Mucosa of stomach (tissue), 1 donor: ENCODE results near the gene CBFA2T3.

Experiments used
- H3K27me3 ChIP-seq: one replicate; pipeline ENCODE4 v1.7.0; 2013; ENCODE audit warnings: mild to moderate bottlenecking, low read length; ENCODE audit not compliant: control insufficient read depth, insufficient read depth
- H3K36me3 ChIP-seq: one replicate; pipeline ENCODE4 v1.7.0; 2013; ENCODE audit warnings: low read length; ENCODE audit not compliant: control insufficient read depth, insufficient read depth
- H3K4me1 ChIP-seq: one replicate; pipeline ENCODE4 v1.7.0; 2013; ENCODE audit warnings: mild to moderate bottlenecking, low read length; ENCODE audit not compliant: control insufficient read depth, insufficient read depth
- H3K4me3 ChIP-seq: one replicate; pipeline ENCODE4 v1.7.0; 2013; ENCODE audit warnings: low read length
- H3K9ac ChIP-seq: one replicate; pipeline ENCODE4 v1.7.0; 2013; ENCODE audit warnings: mild to moderate bottlenecking, low read length, moderate library complexity
- H3K9me3 ChIP-seq: one replicate; pipeline ENCODE4 v1.7.0; 2013; ENCODE audit warnings: mild to moderate bottlenecking, low read length, moderate library complexity; ENCODE audit not compliant: control insufficient read depth
- donor health status: Pancreatic carcinoma.

Gene CBFA2T3

GRCh38 chr16:88835818-88836217 lies 141.2 kb downstream of the CBFA2T3 start:
- Histone ChIP-seq H3K9me3 (no peaks in the 10 kb centered on the region), H3K36me3 (no peaks in the 10 kb centered on the region), H3K4me1 (no peaks in the 10 kb centered on the region), H3K9ac (no peak overlapping the region), H3K4me3 (no peak overlapping the region), H3K27me3 (no peaks in the 10 kb centered on the region)

GRCh38 chr16:88835383-88835782 lies 141.6 kb downstream of the CBFA2T3 start:
- Histone ChIP-seq H3K4me3 (no peak overlapping the region), H3K4me1 (no peaks in the 10 kb centered on the region), H3K36me3 (no peaks in the 10 kb centered on the region), H3K27me3 (no peaks in the 10 kb centered on the region), H3K9ac (no peak overlapping the region), H3K9me3 (no peaks in the 10 kb centered on the region)

- no peaks in the 10 kb centered on the region for H3K36me3 ChIP-seq
Observed at GRCh38 chr16:88834670-88835069, 142.3 kb downstream of the CBFA2T3 start.

GRCh38 chr16:88833086-88833485 lies 143.9 kb downstream of the CBFA2T3 start:
- Histone ChIP-seq H3K4me1 (no peaks in the 10 kb centered on the region), H3K36me3 (no peaks in the 10 kb centered on the region), H3K9me3 (no peaks in the 10 kb centered on the region), H3K27me3 (no peaks in the 10 kb centered on the region), H3K4me3 (no peak overlapping the region), H3K9ac (no peak overlapping the region)

More at GRCh38 chr16:88834670-88835069, 142.3 kb downstream of the CBFA2T3 start:
- H3K9me3 ChIP-seq: no peaks in the 10 kb centered on the region
- no peaks in the 10 kb centered on the region for H3K27me3 ChIP-seq
- H3K4me3 ChIP-seq: no peak overlapping the region
- H3K4me1 ChIP-seq: no peaks in the 10 kb centered on the region
- H3K9ac ChIP-seq: no peak overlapping the region

GRCh38 chr16:88831838-88832237 lies 145.2 kb downstream of the CBFA2T3 start:
- Histone ChIP-seq H3K36me3 (no peaks in the 10 kb centered on the region), H3K9me3 (no peaks in the 10 kb centered on the region), H3K27me3 (no peaks in the 10 kb centered on the region), H3K9ac (no peak overlapping the region), H3K4me1 (no peaks in the 10 kb centered on the region), H3K4me3 (no peak overlapping the region)

- Histone ChIP-seq H3K9me3 (no peaks in the 10 kb centered on the region), H3K4me3 (no peak overlapping the region), H3K4me1 (peaks cover 8% of the 10 kb centered on the region), H3K27me3 (no peaks in the 10 kb centered on the region), H3K9ac (no peak overlapping the region), H3K36me3 (no peaks in the 10 kb centered on the region)
Observed at GRCh38 chr16:88830783-88831182, 146.2 kb downstream of the CBFA2T3 start.

- no peaks in the 10 kb centered on the region for H3K27me3 ChIP-seq
- H3K36me3 ChIP-seq: no peaks in the 10 kb centered on the region
- H3K9me3 ChIP-seq: no peaks in the 10 kb centered on the region
Observed at GRCh38 chr16:88830258-88830657, 146.7 kb downstream of the CBFA2T3 start.

GRCh38 chr16:88828711-88829110 lies 148.3 kb downstream of the CBFA2T3 start:
- Histone ChIP-seq H3K4me1 (peaks cover 10% of the 10 kb centered on the region), H3K36me3 (no peaks in the 10 kb centered on the region), H3K9me3 (no peaks in the 10 kb centered on the region), H3K4me3 (no peak overlapping the region), H3K27me3 (no peaks in the 10 kb centered on the region), H3K9ac (no peak overlapping the region)

More at GRCh38 chr16:88830258-88830657, 146.7 kb downstream of the CBFA2T3 start:
- H3K4me1 ChIP-seq: peaks cover 10% of the 10 kb centered on the region
- no peak overlapping the region for H3K9ac ChIP-seq
- H3K4me3 ChIP-seq: no peak overlapping the region

- H3K4me1 ChIP-seq: peaks cover 10% of the 10 kb centered on the region
- no peaks in the 10 kb centered on the region for H3K27me3 ChIP-seq
- no peak overlapping the region for H3K9ac ChIP-seq
- H3K36me3 ChIP-seq: no peaks in the 10 kb centered on the region
- no peaks in the 10 kb centered on the region for H3K9me3 ChIP-seq
- H3K4me3 ChIP-seq: no peak overlapping the region
Observed at GRCh38 chr16:88827727-88828126, 149.3 kb downstream of the CBFA2T3 start.

- Histone ChIP-seq H3K4me1 (peaks cover 10% of the 10 kb centered on the region), H3K9ac (no peak overlapping the region), H3K9me3 (no peaks in the 10 kb centered on the region), H3K27me3 (no peaks in the 10 kb centered on the region), H3K4me3 (no peak overlapping the region), H3K36me3 (no peaks in the 10 kb centered on the region)
Observed at GRCh38 chr16:88826070-88826840, 150.8 kb downstream of the CBFA2T3 start.

- no peaks in the 10 kb centered on the region for H3K9me3 ChIP-seq
- H3K36me3 ChIP-seq: no peaks in the 10 kb centered on the region
- H3K4me3 ChIP-seq: no peak overlapping the region
- peaks cover 10% of the 10 kb centered on the region for H3K4me1 ChIP-seq
- no peaks in the 10 kb centered on the region for H3K27me3 ChIP-seq
- no peak overlapping the region for H3K9ac ChIP-seq
Observed at GRCh38 chr16:88825146-88825545, 151.9 kb downstream of the CBFA2T3 start.
